Activated CD4-positive, CD25-positive, alpha-beta regulatory T cell treated with anti-CD3 and anti-CD28 coated beads, Interleukin-2, amount 50 U/mL, for 16 hours (primary cell): ENCODE results near the gene NOXA1.

ENCODE experiments used
- DNase-seq: peaks from one replicate; pipeline ENCODE4 v3.0.0-alpha.2; 2020; ENCODE audit warnings: low read depth, low spot score

The NOXA1 gene

DNA sequence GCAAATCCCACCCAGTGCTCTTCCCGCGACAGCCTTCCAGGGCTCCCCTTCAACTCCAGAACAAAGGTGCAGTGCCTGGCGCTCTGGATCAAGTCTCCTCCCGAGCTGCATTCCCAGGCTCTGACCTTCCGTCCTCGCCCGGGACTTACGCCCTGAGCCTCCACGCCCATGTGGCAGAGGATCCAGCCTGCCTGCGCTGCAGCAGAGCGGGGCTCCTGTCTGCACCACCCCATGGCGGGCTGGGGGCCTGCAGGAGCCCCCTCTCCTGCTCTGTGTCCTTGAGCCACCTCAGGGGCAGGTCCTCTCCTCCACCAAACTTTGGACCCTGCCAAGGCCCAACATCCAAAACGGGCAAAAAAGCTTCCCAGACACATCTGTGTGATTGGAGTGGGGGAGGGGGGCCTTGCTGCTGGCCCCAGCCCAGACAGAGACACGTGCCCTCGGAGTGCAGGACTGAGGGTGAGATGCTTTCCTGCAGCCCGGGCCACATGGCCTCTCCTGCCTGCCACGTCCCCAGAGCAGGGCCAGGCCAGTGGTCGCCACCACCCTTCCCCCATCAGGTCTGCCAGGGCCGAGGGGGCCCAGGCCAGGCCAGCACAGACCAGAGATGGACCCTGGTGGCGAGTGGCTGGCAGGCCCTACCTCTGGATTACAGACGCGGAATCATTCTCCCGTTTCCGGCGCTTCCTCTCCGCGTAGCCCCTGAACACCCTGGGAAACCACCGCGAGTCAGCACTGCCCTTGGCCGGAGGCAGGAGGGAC, 31.6 kb downstream of the NOXA1 start:
- DNase-seq, result no peak

GRCh38 chr9:137455359-137455991, 32.3 kb downstream of the NOXA1 start:
- no peak for DNase-seq

- DNase-seq, result no peak
Measured at GRCh38 chr9:137456061-137456863, 33.1 kb downstream of the NOXA1 start.

DNA sequence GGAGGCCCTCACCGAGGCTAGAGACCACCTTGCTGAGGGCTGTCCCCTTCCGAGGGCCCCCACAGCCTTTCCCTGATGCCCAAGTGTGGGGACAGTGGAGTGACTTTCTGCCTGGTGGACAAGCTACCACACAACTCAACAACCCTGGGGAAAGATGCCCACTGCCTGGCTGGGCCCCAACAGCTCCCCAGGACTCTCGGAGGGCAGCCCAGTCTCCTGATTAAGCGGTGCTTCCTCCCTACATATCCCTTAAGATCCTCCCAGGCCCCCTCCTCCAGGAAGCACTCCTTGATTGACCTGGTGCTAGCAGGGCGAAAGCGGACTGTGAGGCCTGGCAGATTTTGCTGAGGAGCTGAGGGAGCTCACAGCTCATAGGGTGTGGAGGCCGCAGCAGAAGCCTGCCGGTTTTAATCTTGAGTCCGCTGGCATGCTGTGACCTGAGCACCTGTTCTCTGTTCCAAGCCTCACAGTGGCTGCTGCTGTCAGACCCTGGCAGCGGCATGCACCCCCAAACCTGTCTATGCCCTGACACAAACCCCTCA, 33.7 kb downstream of the NOXA1 start:
- DNase-seq, result no peak

GRCh38 chr9:137457406-137458193, 34.4 kb downstream of the NOXA1 start:
- DNase-seq, result no peak

GRCh38 chr9:137458194-137459151, 35.3 kb downstream of the NOXA1 start:
- no peak for DNase-seq

- peak; percentile 86 for DNase-seq
Measured at GRCh38 chr9:137459152-137459600, 36.0 kb downstream of the NOXA1 start, which contains the start of gene NSMF. Gene NSMF (minus strand): TSS chr9:137459334. CDS start chr9:137459102, 232 bp downstream.

DNA sequence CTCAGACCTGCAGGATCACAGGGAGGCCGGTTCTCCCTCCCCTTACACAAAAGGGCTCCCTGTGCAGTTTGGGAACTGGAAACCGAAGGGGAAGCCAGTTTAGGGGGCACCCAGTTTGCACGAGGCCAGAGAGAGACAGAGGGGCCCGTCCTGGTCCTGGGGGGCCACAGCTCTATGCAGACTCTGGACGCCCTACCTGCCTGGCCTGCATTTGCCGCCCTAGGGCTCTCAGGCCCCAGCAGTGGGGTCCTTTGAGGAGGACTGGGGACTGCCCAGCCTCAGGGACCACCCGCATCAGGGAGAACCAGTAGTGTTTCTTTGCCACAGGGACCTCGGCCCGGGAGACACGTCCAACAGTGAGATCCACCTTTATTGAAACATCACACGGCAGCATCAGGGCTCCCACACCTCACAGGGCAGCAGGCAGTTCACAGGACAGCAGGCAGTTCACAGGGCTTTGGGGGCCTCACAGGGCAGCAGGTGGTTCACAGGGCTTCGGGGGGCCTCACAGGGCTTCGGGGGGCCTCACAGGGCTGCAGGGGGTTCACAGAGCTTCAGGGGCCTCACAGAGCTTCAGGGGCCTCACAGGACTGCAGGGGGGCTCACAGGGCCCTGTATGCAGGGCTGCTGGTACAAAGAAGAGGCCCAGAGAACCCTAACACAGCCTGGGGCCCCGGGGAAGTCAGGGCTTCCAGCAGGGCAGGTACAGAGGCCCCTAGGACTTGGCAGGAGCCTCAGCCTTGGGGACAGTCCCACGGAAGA, 36.6 kb downstream of the NOXA1 start:
- no peak for DNase-seq

GRCh38 chr9:137460363-137461315, 37.4 kb downstream of the NOXA1 start:
- DNase-seq, result no peak

GRCh38 chr9:137461316-137461662, 38.1 kb downstream of the NOXA1 start:
- no peak for DNase-seq

DNA sequence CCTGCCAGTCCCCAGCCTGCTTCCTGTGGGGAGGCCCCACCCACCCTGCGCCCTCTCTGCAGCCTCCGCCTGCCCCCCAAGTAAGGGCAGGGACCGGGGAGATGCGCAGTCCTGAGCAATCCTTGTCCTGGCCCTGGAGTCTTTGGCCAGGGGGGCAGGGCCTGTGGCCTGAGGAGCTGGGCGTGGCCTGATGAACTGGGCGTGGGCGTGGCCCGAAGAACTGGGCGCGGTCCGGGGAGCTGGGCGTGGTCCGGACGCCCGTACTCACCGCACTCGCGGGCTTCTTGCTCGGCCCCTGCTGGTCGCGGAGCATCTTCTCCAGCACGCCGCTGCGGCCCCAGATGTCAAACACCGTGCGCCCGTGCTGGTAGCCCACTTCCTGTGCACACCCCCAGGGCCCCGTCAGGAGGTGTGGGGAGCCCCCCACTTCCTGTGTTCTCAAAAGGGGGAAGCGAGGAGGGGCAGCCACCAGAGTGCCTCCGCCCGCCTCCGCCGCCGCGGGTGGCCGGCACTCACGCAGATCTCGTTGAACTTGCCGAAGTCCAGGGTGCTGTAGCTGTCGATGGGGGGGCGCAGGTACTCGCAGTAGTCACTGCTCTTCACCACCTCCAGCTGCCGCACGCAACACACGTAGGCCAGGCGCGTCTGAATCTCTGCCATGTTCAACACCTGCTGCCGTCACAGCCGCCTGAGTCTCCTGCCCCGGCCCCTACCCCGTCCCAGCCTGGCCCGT, 38.6 kb downstream of the NOXA1 start:
- DNase-seq, result peak; percentile 58

DNA sequence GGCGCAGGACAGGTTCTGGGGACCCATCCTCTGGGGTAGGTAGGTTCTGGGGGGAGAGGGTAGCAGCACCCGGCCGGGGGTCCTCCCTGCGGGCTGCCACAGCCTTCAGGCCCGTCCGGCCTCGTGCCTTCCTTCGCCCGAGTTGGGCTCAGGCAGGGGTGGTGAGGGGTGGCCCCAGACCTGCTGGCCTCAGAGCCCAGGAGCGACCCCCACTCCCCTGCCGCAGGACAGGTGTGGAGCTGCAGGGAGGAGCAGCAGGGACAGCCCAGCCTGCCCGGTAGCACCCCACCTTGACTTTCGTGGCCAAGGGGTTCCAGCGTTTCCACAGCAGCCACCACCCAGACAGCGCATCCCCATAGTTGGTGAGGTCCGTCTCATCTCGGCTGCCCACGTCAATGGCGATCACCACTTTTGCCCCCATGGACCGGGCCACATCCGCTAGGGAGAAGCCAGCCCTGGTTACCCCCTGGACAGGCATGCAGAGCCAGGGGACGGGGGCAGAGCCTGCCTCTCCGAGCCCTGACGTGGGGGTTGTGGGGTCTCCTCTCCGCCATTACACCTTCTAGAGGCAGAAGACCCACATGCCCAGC, 39.3 kb downstream of the NOXA1 start:
- DNase-seq, result no peak

GRCh38 chr9:137462986-137463930, 40.1 kb downstream of the NOXA1 start:
- DNase-seq, result no peak

DNA sequence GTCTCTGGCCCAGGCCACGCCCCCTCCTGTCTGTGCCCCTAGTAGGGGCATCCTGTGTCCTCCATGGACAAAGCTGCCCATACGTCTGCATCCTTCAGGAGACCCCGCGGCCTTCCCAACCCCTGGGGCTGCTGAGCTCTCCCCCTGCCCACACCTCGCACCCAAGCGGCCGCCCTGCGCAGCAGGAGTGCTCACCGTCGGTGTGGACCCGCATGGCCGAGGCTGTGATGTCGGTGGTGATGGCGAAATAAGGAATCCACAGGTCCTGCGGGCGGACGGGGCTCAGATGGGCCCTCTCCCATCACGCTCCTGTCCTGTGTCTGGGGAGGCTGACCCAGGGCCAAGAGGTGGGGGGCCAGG, 40.7 kb downstream of the NOXA1 start:
- DNase-seq, result no peak

GRCh38 chr9:137464291-137464999, 41.3 kb downstream of the NOXA1 start:
- DNase-seq, result no peak
